ENCODE results near the gene TRABD2A.
A peak's percentile ranks its signal among the peaks of the same experiment; 100 is the strongest.

Gene TRABD2A, protein sequence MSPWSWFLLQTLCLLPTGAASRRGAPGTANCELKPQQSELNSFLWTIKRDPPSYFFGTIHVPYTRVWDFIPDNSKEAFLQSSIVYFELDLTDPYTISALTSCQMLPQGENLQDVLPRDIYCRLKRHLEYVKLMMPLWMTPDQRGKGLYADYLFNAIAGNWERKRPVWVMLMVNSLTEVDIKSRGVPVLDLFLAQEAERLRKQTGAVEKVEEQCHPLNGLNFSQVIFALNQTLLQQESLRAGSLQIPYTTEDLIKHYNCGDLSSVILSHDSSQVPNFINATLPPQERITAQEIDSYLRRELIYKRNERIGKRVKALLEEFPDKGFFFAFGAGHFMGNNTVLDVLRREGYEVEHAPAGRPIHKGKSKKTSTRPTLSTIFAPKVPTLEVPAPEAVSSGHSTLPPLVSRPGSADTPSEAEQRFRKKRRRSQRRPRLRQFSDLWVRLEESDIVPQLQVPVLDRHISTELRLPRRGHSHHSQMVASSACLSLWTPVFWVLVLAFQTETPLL

DNA sequence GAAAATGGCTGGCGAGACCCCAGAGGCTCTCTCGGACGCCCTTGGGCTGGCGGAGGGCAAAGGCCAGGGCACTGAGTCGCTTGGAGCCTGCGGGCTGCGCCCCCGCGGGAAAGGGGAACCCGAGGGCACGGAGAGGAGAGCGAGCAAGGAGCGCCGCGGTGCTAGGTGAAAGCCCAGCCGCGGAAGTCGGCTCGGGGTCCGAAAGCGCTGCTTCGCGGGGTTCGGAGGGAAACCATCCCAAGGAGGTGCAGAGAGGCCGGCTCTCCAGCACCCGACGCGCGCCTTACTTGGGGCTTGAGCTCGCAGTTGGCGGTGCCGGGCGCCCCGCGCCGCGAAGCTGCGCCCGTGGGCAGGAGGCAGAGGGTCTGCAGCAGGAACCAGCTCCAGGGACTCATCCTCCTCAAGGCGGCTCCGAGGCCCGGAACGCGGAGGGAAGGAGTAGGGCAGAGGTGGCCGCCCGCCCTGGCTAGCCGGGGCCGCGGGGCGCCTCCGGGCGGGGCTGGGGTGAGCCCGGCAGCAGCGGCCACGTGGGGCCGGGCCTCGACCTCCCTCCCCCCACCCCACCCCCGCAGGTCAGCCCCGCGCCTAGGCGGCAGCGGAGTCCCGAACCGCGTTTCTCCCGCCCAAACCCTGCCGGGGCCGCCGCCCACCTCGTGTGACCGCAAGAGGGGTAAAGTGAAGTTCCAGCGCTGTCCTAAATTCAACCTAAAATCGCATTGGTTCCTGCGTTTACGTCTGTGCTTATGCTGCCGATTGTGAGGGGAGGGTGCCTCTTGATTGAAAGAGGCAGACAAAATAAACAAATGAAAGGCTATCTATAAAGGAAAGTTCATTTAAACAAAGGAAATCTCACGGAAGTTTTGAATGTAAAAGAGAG lies at the start of gene TRABD2A:
Gene TRABD2A, minus strand, starts transcription at position 440 of the 877 bp plus-strand sequence. Its CDS starts 45 bp downstream, at position 395.
- TF ChIP-seq, protein P1, sequence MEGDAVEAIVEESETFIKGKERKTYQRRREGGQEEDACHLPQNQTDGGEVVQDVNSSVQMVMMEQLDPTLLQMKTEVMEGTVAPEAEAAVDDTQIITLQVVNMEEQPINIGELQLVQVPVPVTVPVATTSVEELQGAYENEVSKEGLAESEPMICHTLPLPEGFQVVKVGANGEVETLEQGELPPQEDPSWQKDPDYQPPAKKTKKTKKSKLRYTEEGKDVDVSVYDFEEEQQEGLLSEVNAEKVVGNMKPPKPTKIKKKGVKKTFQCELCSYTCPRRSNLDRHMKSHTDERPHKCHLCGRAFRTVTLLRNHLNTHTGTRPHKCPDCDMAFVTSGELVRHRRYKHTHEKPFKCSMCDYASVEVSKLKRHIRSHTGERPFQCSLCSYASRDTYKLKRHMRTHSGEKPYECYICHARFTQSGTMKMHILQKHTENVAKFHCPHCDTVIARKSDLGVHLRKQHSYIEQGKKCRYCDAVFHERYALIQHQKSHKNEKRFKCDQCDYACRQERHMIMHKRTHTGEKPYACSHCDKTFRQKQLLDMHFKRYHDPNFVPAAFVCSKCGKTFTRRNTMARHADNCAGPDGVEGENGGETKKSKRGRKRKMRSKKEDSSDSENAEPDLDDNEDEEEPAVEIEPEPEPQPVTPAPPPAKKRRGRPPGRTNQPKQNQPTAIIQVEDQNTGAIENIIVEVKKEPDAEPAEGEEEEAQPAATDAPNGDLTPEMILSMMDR (IDR thresholded peaks at IDR 0.05; ENCODE audit: extremely low read depth, insufficient read depth, missing control alignments), result no peak
- DNase-seq (ENCODE audit: low spot score), result peak; percentile 40
- in situ Hi-C loops (cut with MboI; ENCODE audit: low pct_unique_long_range_greater_than_20kb, low sequenced_read_pairs, unreplicated experiment), result no loop called here

DNA sequence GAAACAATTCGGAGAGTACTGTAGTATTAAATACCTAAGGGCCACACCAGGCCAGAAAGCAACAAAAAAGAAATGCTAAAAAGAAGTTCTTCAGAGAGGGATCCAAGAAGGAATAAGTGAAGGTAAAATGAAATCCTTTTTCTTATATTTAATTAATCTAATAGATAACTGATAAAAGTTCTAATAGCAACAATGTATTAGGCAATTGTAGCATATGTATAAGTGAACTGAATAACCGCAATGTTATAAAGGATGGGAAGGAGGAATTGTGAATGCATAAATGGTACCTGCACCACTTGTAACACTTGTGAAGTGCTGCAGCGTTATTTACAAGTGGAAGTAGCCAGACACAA lies 46.4 kb upstream of the TRABD2A start:
- in situ Hi-C loops (cut with MboI; ENCODE audit: low pct_unique_long_range_greater_than_20kb, low sequenced_read_pairs, unreplicated experiment), result no loop called here
- DNase-seq (ENCODE audit: low spot score), result no peak
- TF ChIP-seq, protein P1 (IDR thresholded peaks at IDR 0.05; ENCODE audit: extremely low read depth, insufficient read depth, missing control alignments), result no peak

DNA sequence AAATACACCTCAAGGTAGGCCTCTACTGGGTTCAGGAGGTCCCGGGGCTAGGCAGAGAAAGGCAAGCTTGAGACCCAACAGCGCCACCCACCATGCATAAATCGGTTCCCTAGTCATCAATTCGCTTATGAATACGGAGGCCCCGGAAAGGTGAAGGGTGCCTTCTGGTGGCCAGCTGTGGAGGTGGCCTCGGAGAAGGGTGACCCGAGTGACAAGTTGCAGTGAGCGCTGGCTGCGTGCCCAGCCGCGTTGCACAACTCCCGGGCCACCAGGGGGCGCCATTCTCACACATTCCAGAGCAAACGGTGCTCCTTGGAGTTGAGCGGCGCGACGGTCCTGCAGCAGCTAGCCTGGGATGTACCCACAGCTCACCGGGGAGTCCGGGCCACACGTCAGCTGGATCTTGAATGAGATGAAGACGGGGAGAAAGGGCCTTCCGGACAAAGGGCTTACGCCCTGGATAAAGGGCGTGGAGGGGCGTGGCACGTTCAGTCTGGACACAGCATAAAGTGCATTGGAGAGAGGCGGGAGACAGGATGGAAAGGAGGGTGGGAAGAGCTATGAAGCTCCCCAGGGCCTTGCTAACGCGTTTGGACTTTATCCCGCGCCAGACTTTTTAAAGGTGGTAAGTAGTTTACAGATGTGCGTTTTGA lies 45.0 kb upstream of the TRABD2A start:
- peak; percentile 72 for DNase-seq (ENCODE audit: low spot score)
- in situ Hi-C loops (cut with MboI; ENCODE audit: low pct_unique_long_range_greater_than_20kb, low sequenced_read_pairs, unreplicated experiment), result no loop called here
- TF ChIP-seq, protein P1 (IDR thresholded peaks at IDR 0.05; ENCODE audit: extremely low read depth, insufficient read depth, missing control alignments), result peak; percentile 99

DNA sequence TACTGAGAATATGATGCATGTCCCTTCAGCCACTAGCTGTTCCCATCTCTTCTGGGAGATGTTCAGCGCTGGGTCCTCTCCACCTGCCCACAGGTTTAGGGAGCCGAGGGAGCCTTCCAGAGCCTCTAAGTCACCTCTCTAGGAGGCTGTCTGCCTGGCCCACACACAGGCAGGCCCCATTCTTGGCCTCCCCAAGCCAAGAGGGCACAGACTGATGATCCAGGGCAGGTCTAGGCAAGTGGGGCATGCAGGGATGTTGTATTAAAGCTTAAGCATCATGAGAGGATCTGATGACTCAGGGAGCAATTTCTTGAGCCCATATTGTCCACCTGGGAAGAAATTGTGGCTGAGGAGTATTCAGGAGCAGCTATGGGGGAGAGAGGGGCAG lies 44.4 kb upstream of the TRABD2A start:
- in situ Hi-C loops (cut with MboI; ENCODE audit: low pct_unique_long_range_greater_than_20kb, low sequenced_read_pairs, unreplicated experiment), result no loop called here
- no peak for DNase-seq (ENCODE audit: low spot score)

DNA sequence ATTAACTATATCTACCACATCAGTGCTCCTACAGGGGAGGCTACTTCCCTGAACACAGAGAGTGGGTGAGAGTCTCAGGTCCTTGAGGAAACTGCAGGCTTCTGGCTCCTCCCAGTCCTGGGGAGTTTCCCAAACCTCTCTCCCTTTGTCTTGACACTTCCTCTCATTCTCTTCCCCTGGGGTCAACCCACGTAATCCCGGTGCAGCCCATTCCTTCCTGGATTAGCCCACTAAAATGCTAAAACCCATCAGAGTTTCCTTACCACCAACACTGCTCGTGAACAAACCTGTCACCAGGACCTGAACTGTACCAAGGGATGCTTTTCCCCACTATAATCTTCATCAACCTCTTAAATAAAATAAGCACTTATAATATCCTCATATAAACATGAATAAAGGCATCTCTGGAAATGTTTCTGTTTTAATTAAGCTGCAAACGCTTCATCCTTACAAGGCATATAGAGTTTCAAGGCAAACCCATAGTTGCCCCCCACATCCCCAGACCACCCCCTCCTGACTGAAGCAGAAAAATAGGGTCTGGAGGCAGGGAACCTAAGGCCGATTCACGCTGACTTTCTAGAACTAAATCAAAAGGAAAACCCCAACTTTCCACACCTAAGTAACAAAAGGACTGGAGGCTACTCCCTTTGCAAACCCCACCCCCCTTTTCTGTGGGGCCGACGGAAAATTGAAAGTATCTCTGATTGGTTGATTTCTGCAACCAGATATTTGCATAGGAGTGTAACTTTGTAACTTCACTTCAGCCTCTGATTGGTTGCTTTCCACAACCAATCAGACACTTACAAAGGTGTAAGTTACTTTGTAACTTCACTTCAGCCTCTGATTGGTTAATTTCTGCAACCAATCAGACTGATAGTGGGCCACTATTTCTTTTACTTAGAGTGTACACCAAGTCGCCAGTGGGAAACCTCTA lies 43.6 kb upstream of the TRABD2A start:
- in situ Hi-C loops (cut with MboI; ENCODE audit: low pct_unique_long_range_greater_than_20kb, low sequenced_read_pairs, unreplicated experiment), result loop anchor here (25.0 kb wide), 1 partner anchor 363 kb away; no protein-coding TSS in a partner anchor
- no peak for DNase-seq (ENCODE audit: low spot score)
- TF ChIP-seq, protein P1 (IDR thresholded peaks at IDR 0.05; ENCODE audit: extremely low read depth, insufficient read depth, missing control alignments), result no peak

More for the DNA sequence above, 44.4 kb upstream of the TRABD2A start:
- TF ChIP-seq, protein P1 (IDR thresholded peaks at IDR 0.05; ENCODE audit: extremely low read depth, insufficient read depth, missing control alignments), result no peak

Data from GM13977 (cell line).